HG02981 (cell line): ENCODE results near the gene C6orf120.

Experiments
- ATAC-seq: cut with Tn5 transposase; IDR thresholded peaks from one replicate; pipeline ENCODE4 v1.9.1; 2021; ENCODE audit warnings: mild to moderate bottlenecking, moderate library complexity; ENCODE audit not compliant: unreplicated experiment

C6orf120 gene

DNA sequence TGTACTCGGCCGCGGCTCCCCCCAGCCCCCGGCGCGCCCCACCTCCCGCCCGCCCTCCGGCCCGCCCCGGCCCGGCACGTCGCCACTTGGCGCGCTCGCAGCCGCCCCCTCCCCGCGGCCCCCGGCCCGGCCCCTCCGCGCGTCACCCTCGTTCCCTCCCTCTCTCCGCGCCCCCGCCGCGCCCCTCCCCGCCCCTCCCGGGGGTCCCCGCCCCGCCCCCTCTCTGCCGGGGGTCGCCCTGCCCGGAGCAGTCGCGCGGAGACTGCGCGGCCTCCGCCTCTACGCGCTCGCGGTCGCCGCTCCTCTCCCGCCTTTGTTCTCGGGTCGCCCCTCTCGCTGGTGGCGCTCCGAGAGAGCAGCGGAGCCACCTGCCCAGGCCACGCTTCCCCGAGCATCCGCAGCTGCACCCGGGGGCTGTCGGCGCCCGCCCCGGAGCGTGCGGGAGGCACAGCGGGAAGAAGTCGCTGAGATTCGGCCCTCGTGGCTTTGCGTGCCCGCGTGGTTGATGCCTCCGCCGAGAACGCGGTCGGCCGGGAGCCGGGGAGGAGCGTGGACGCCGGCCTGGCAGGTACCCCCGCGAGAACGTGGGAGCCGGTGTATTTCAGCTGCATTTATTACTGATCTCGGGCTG lies 22.7 kb downstream of the C6orf120 start, which contains the start of gene PHF10:
Gene PHF10 (minus strand): TSS at position 7 of the 631 bp plus-strand sequence. CDS start 569 bp downstream, outside the sequence.
- ATAC-seq: peak; percentile 38

DNA sequence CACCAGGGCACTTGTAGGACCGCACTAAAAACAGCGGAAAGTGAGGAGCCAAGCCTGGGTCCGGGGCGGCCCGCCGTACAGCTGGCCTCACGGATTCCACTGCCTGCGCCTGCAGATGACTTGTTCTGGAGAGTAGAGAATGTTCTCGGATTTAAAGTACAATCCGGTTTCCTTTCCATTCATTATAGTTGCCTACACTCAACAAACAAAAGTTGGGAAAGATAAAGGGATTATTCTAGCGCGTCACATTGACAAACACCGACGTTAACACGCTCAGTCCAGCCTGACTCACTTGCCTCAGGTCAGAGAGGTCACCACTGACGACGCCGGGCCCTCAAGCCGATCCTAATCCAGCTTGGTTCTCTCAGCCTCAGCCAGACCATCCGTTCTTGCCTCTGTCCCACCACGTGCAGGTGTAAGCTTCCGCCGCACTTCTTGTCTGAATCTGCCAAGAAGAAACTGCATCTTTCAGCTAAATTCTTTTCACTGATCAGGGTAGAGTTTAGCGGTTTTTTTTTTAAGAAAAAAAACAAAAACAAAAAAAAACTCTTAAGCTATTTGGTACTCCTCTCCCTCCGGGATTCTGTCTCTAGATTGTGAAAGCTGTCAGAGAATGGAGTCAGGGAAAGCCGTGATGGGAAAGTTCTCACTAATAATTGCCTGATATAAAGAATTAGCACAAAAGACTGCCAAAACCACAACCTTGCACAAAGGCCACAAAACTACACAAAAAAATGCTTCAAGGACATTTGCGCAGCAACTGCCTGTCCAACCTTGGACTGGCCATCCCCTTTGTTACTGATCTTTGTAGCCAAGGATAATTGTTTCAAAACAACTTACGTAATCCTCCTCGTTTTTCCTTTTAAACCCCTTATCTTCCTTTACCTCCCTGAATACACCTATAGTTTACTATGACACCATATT lies 23.5 kb downstream of the C6orf120 start:
- ATAC-seq: no peak

DNA sequence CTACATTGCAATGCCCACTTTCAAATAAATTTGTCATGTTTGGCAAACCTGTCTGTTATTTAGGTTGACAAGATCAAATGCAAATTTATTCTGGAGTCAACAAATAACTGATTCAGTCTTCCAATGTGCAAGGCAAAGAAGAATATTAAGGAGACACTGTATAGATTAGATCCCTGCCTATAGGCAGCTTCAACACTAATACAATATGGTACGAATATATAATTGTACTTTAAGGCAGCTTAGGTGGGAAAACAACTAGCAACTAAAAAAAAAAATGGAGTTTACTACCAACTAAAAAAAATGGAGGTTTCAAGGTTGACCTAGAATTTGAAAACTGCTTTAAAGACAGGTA lies 24.1 kb downstream of the C6orf120 start:
- ATAC-seq: no peak

DNA sequence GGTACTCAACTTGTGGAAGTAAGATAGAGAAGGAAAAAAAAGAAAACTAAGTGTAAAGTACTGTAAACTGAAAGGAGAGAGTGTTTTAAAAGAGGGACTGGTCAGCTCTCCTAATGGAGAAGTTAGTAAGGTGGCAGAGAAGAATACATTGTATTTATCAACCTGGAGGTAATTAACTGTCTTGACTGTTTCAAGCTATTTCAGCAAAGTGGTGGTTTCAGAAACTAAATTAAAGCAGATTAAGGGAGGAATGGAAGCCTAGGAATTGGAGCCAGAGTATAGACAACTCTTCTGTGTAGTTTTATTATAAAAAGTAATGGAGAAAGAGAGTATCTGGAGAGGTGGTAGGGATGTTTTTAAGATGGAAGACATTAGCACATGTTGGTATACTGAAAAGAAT lies 25.0 kb downstream of the C6orf120 start:
- no peak for ATAC-seq

DNA sequence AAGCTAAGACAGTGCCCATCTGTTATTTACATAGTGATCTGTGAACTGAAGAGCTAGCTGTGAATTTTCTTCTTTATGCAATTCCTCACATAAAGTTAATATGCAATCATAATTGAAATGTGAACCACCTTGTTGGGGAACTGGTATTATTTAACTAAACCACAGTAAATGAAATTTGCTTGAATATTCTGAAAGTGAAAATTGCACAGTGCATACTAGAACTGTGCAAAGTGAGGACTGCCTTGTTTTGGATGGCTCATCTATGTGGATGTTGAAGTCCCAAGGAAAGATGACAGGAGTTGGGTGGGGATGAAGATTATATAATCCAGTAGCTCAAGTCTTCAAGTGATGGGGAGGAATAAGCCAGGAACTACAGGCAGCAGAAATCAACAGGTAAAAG lies 28.0 kb downstream of the C6orf120 start:
- no peak for ATAC-seq

DNA sequence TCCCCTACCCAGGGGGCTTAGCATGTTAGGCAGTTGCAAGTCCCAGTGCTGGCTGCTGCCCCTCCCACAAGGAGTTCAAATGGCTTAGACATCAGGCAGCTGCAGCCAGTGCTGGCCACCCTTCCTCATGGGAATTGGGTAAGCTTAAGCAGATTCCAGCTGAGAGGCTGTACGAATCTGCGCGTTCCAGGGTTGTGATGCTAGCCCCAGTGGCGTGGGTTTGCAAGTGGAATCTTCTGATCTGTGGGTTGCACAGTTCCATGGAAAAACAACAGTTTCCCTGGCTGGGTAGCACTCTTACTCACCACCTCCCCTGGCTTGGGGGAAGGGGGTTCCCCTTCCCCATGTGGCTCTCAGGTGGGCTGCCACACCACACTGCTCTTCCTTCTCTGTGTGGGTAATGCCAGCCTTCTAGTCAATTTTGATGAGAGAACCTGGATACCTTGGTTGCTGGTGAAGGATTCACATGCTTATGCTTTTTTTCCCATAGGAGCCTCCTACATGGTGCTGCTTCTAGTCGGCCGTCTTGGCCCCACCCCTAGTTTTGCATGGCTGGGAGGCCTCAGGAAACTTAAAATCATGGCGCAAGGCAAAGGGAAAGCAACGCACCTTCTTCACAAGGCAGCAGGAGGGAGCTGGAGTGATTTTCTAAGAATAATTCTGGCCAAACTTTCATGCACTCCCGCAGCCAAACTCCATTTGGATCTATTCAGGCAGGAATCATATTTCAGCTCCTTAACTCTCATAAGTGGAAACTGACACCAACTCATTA lies 36.5 kb downstream of the C6orf120 start:
- ATAC-seq: no peak

DNA sequence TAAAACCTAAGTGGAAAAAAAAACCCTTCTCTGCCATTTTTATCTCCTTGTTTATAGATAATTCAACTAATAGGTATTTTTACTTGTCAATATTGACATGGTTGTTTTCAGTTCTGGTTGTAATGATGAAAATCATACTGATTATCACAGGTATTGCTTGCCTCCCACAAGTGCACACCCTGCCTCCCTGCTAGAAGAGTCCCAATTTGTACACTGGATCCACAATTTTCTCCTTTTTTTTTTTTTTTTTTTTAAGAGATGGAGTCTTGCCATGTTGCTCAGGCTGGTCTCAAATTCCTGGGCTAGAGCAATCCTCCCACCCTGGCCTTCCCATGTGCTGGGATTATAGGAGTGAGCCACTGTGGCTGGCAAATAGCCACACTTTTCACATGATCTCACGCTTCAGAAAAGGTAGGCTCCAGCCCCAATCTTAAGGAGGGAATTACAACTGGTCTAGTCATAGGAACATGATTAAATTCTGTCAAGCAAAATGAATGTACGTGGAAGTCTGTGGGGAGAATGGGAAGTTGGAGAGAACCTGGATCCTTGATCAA lies 37.1 kb downstream of the C6orf120 start:
- ATAC-seq: no peak

DNA sequence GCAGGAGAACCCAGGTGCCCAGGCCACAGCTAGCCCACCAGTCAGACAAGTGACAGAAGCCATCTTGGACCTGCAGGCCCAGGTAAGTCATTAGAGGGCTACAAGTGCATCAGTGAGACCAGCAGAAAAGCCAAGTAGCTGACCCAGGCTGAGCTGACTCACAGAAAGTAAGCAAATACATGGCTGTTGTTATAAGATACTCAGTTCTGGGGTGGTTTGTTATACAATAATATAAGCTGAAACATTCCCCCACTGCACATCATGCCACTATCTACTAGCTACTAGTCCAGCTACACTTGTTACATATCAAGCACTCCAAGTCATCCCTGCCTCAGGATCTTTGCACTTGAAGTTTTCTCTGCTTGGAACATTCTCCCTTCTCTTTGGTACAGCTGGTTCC lies 39.4 kb downstream of the C6orf120 start:
- ATAC-seq: no peak

DNA sequence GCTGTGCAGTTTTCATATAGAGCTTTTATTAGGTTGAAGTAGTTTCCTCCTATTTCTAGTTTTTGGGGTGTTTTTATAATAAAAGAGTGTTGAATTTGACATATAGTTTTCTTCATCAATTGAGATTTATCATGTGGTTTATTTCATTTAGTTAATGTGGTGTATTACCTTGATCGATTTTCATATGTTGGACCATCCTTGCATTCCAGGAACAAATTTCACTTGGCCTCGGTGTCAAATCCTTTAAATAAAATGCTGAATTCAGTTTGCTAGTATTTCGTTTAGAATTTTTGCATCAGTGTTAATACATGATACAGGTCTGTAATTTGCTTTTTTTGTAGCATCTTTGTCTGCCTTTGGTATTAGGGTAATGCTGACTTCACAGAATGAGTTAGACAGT lies 43.5 kb downstream of the C6orf120 start:
- no peak for ATAC-seq

DNA sequence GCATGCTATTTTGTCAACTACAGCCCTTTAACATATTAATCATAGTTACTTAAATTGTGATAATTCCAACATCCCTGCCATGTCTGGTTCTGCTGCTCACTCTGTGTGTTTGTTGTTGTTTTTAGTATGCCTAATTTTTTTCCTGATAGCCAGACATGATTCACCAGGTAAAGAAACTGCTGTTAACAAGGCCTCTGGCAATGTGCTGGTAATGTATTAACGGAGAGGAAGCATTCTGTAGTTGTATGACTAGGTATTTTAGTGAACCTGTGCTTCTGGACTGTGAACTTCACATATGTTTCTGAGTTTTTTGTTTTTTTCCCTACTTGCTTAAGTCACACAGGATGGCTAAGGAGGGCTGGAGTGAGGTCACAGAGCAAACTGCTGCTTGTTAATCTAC lies 44.6 kb downstream of the C6orf120 start:
- ATAC-seq: no peak

DNA sequence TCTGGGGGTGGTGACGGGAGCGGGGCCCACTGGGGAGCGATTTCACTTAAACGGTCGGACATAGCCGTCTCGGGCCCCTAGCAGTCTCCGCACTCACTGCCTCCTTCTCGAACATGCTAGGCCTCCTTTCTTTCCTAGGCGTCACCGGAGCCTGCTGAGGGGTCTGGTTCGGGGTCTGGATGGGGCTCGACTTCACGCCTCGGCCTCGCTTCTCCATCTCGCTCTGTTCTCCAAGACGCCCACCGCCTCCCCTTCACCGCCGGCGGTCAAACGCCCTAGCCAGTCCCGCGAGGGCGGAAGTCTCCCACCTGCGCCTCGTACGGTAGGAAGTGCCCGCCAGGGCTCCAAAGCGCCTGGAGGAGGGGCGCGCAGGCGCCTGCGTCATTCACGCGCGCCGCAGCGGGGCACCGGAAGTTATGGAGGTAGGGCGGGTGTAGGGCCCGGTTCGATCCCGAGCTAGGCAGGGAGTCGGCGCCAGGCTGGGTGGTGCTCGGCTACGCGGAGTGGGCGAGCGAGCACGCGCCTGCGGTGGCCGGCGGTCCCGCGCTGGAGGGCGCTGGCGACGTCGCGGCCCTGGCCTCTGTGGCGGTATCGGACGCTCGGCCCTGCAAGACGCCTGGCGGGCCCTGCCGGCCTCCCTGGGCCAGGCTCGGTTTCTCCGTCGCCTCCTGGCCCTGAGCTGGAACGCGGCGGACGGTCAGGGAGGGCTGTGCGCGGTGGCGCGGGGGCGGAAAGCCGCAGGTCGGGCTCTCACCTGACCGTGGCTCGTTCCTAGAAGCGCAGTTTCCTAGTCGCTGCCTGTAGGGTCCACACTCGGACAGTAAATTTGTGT lies 49.5 kb downstream of the C6orf120 start, which contains the start of the genes DYNLT2 and ERMARD:
Gene DYNLT2 (minus strand): TSS at position 331 of the 832 bp plus-strand sequence. CDS start 114 bp downstream, at position 217.
Gene ERMARD (plus strand): TSS at position 381 of the 832 bp plus-strand sequence. CDS start 36 bp downstream, at position 417.
- peak; percentile 96 for ATAC-seq

DNA sequence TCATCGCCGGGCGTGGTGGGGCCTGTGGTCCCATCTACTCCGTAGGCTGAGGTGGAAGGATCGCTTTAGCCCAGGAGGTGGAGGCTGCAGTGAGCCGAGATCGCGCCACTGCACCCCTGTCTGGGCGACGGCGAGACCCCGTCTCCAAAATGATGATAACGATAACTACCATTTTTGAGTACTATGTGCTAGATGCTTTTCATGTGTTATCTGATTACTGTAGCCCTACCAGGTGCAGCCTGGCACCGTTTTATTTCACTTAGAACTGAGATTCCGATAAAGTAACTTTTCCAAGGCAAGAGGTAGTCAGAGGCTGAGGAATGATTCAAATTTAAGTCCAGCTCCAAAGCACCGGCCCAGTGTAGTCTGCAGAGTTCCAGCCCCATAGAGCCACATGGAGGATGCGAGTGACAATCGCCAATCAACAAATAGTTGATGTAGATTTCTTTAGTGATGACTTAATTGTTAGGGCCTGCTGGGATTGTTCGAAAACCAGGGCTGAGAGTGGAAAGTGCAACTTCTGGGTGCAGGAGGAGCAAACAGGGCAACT lies 50.2 kb downstream of the C6orf120 start:
- ATAC-seq: no peak
